Measurements from ENCODE around the gene PDE6D. TPM values are rescaled to one million over a fixed set of nuclear protein-coding genes. Genes with fewer than 3 reads are reported as not detected.

Gene PDE6D
- total and polyA plus RNA-seq, 2 of the 4 experiments (the other 2 are of a cell fraction), result 13.8 to 24.7 TPM

- intact Hi-C loops (cut with micrococcal nuclease), result no loop called here
- dilution Hi-C loops (cut with HindIII; ENCODE audit: low sequenced_read_pairs, unreplicated experiment), result no loop called here
- Histone ChIP-seq H3K4me2 (ENCODE audit: low read depth, low read length) (no peak overlapping the region), H3K4ac (ENCODE audit: low read depth, low read length) (no peak overlapping the region), H2BK15ac (ENCODE audit: low read depth, low read length) (no peak overlapping the region), H3K56ac (ENCODE audit: extremely low read depth, insufficient read depth, low read length) (no peak overlapping the region), H2BK20ac (ENCODE audit: low read depth, low read length) (no peak overlapping the region), H3K27ac (ENCODE audit: insufficient read depth, low read length) (no peak overlapping the region), H4K8ac (ENCODE audit: low read depth in 2 of 2, low read length in 2 of 2) (no peak overlapping the region), H3K4me1 (ENCODE audit: control insufficient read depth, insufficient read depth, low read length) (no peaks in the 10 kb centered on the region; the same call in 1 of the 2 replicates), H3K27me3 (ENCODE audit: control insufficient read depth, insufficient read depth, low read length) (no peaks in the 10 kb centered on the region), H3K23ac (ENCODE audit: low read depth, low read length) (no peak overlapping the region), H2BK5ac (ENCODE audit: low read depth, low read length, poor library complexity, severe bottlenecking) (no peak overlapping the region), H2BK120ac (ENCODE audit: low read depth, low read length) (no peak overlapping the region), H4K20me1 (ENCODE audit: insufficient read depth, low read length) (no peaks in the 10 kb centered on the region; the same call in 1 of the 2 replicates), H3K9me1 (ENCODE audit: insufficient read depth, low read length) (0 out of 2 replicates have a peak, but pooled peaks cover 2% of the 10 kb centered on the region), H3K4me3 (ENCODE audit: insufficient read depth, low read depth, low read length) (no peak overlapping the region), H3K18ac (ENCODE audit: low read depth, low read length) (no peak overlapping the region), H3K79me1 (ENCODE audit: low read depth in 1 of 2, low read length in 2 of 2) (peaks cover 27 to 34% of the 10 kb centered on the region in 2 experiments), H3K9me3 (ENCODE audit: control insufficient read depth, insufficient read depth, low read length) (no peaks in the 10 kb centered on the region), H3K36me3 (ENCODE audit: control insufficient read depth, insufficient read depth, low read length) (peaks cover 34% of the 10 kb centered on the region), H2AK9ac (replicated peaks; ENCODE audit: low read depth, low read length, poor library complexity) (no peak overlapping the region), H3K9ac (ENCODE audit: low read depth, low read length) (no peak overlapping the region), H2AK5ac (ENCODE audit: low read depth, low read length) (no peak overlapping the region), H2AFZ (replicated peaks; ENCODE audit: low read length, poor library complexity) (no peak overlapping the region), H4K5ac (ENCODE audit: low read depth, low read length) (no peak overlapping the region), H4K91ac (ENCODE audit: insufficient read depth, low read depth, low read length) (no peak overlapping the region), H3K14ac (replicated peaks; ENCODE audit: low read depth, low read length) (no peak overlapping the region)
- CTCF ChIA-PET, result interaction anchor here (1.0 to 1.8 kb wide), 2 partner anchors 9 to 11 kb away, joined by 3 to 9 read pairs; no protein-coding TSS in a partner anchor
- POLR2A ChIA-PET (ENCODE audit: unreplicated experiment), result no interaction called here
- in situ Hi-C loops (cut with MboI; ENCODE audit: low sequenced_read_pairs), result no loop called here
- ATAC-seq (ENCODE audit: low read depth), result peak; percentile 79
- WGBS, 2 experiments (ENCODE audit: extremely low coverage in 2 of 2, insufficient read length in 1 of 2), result 87% methylated on average over 3 of the region's 9 CpGs; no CpG with 5 or more reads in 1 of the 2 experiments
- 0 out of 2 replicates have a peak, but pooled peaks have one; percentile 8 for TF ChIP-seq RAD21 (IDR thresholded peaks at IDR 0.05; ENCODE audit: low read length)
- peak; percentile 39 for TF ChIP-seq CTCF (conservative IDR thresholded peaks at IDR 0.05; ENCODE audit: low read depth, low read length)
- TF ChIP-seq BHLHE40 (IDR thresholded peaks at IDR 0.05; ENCODE audit: low read depth, low read length), result no peak
- no peak for TF ChIP-seq MXI1 (IDR thresholded peaks at IDR 0.05; ENCODE audit: borderline replicate concordance, low read depth, low read length)
- no TSS peak for BruUV-seq (replicated peaks)
- peak; percentile 75 for DNase-seq
Measured at GRCh38 chr2:231795525-231796327, 14.6 kb upstream of the PDE6D start.

Data from IMR-90 (cell line).